DND-41 (cell line): ENCODE data around the gene ZNRD2.

Experiments
- ATAC-seq: fragments of 200-7000 bp; cut with Tn5 transposase; 3 replicates; pipeline ENCODE4 v1.9.1; 2021; ENCODE audit warnings: low read depth; ENCODE audit not compliant: insufficient read depth
- DNase-seq: peaks from one replicate; pipeline ENCODE4 v3.0.0-alpha.2; 2020
- H2AFZ ChIP-seq: 2 replicates; pipeline ENCODE4 v1.6.0; 2012; ENCODE audit warnings: low read depth, low read length
- H3K27ac ChIP-seq: 2 replicates; pipeline ENCODE4 v1.5.1; 2012; ENCODE audit warnings: low read length, inconsistent platforms
- H3K27me3 ChIP-seq: fragments of 200-600 bp; sonication (generic); 2 replicates; pipeline ENCODE4 v1.6.0; 2012; ENCODE audit warnings: low read length, mild to moderate bottlenecking, inconsistent platforms; ENCODE audit not compliant: insufficient read depth, poor library complexity
- H3K36me3 ChIP-seq: 2 replicates; pipeline ENCODE4 v1.5.1; 2012; ENCODE audit warnings: low read length, inconsistent platforms; ENCODE audit not compliant: insufficient read depth
- H3K4me1 ChIP-seq: 2 replicates; pipeline ENCODE4 v1.5.1; 2012; ENCODE audit warnings: mild to moderate bottlenecking, low read length; ENCODE audit not compliant: insufficient read depth
- H3K4me2 ChIP-seq: 2 replicates; pipeline ENCODE4 v1.6.0; 2012; ENCODE audit warnings: mild to moderate bottlenecking, moderate library complexity, low read length, inconsistent platforms; ENCODE audit not compliant: insufficient read depth
- H3K4me3 ChIP-seq, 2 experiments: fragments of 200-600 bp in 1 of 2; shearing (Covaris generic) in 1 of 2; 2 replicates each; pipeline ENCODE4 v1.5.1; 2012 to 2016; ENCODE audit warnings: inconsistent platforms in 2 of 2, low read length in 2 of 2, mild to moderate bottlenecking in 2 of 2, low read depth in 1 of 2, moderate library complexity in 1 of 2
- H3K79me2 ChIP-seq: 2 replicates; pipeline ENCODE4 v1.6.0; 2012; ENCODE audit warnings: low read length, inconsistent platforms; ENCODE audit not compliant: insufficient read depth
- H3K9ac ChIP-seq: 2 replicates; pipeline ENCODE4 v1.6.0; 2012; ENCODE audit warnings: low read depth, mild to moderate bottlenecking, inconsistent platforms, low read length, moderate library complexity
- H3K9me3 ChIP-seq: 2 replicates; pipeline ENCODE4 v1.5.1; 2012; ENCODE audit warnings: low read length, moderate library complexity, mild to moderate bottlenecking, inconsistent platforms; ENCODE audit not compliant: insufficient read depth, severe bottlenecking
- H4K20me1 ChIP-seq: 2 replicates; pipeline ENCODE4 v1.6.0; 2012; ENCODE audit warnings: low read length; ENCODE audit not compliant: insufficient read depth
- CTCF ChIP-seq: IDR thresholded peaks from 2 replicates; pipeline ENCODE4 v1.5.1; 2012; ENCODE audit warnings: borderline replicate concordance, low read length, moderate library complexity, mild to moderate bottlenecking; ENCODE audit not compliant: poor library complexity, severe bottlenecking; ENCODE audit errors: extremely low read depth
- EZH2 ChIP-seq: IDR thresholded peaks from 3 replicates; pipeline ENCODE4 v1.6.1; 2012; ENCODE audit warnings: borderline replicate concordance, low read depth, mild to moderate bottlenecking, moderate library complexity, low read length, inconsistent platforms; ENCODE audit not compliant: severe bottlenecking

Gene ZNRD2

DNA sequence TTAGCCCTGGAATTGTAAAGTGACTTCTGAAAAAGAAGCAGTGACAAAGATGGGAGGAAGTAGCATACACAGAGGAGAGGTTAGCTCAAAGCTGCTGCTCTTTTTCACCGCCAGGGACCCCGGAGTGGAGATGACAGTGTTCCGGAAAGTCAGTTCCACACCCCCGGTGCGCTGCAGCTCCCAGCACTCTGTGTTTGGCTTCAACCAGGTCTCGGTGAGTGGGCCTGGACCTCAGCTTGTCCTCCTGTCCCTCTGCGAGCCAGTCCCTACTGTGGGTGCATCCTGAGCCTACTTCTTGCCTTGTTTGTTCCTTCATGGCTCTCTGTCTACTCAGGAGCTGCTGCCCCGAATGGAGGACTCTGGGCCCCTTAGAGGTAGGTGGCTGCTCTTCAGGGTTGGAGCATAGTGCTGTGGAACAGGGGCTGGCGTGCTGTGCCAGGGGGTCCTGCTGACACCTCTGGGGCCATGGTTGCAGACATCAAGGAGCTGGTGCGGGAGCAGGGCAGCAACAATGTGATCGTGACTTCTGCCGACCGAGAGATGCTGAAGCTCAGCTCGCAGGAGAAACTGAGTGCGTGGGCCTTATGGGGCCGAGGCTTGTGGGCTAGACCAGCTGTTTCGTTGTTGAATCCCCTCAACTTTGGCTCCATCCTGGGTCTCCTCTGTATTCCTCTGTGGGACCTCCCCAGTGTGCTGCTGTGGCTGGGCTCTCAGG is 47.0 kb downstream of the ZNRD2 start:
- Histone ChIP-seq H3K36me3 (peaks cover 72% of the 10 kb centered on the region), H4K20me1 (peaks cover 57% of the 10 kb centered on the region), H3K79me2 (peaks cover 81% of the 10 kb centered on the region), H3K27ac (peak overlapping the region; percentile 74), H3K4me3 (peak overlapping the region; percentile 59 to 97; a peak in 3 of 4 replicates), H3K4me1 (peaks cover 44% of the 10 kb centered on the region), H3K4me2 (peak overlapping the region; percentile 100), H3K9me3 (no peaks in the 10 kb centered on the region), H2AFZ (no peak overlapping the region), H3K9ac (peak overlapping the region; percentile 78), H3K27me3 (no peaks in the 10 kb centered on the region)
- TF ChIP-seq CTCF: no peak
- TF ChIP-seq EZH2: no peak
- ATAC-seq (no peak), DNase-seq (no peak)

DNA sequence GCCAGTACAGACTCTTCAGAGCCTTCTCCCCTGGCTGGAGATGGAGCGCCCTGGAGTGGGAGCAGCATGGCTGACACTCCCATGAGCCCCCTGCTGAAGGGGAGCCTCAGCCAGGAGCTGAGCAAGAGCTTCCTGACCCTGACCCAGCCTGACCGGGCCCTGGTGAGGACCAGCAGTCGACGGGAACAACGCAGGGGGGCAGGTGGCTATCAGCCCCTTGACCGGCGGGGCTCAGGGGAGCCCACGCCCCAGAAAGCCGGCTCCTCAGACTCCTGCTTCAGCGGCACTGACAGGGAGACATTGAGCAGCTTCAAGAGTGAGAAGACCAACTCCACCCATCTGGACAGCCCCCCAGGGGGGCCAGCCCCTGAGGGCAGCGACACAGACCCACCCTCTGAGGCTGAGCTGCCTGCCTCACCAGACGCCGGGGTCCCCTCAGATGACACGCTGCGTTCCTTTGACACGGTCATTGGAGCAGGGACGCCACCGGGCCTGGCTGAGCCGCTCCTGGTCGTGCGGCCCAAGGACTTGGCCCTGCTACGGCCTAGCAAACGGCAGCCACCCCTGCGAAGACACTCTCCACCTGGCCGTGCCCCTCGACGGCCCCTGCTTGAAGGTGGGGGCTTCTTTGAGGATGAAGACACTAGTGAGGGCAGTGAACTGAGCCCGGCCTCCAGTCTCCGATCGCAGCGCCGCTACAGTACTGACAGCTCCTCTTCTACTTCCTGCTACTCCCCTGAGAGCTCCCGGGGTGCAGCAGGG is 47.9 kb downstream of the ZNRD2 start:
- Histone ChIP-seq H3K4me1 (peaks cover 36% of the 10 kb centered on the region), H2AFZ (no peak overlapping the region), H3K4me2 (peak overlapping the region; percentile 100; the same call in 1 of the 2 replicates), H3K36me3 (peaks cover 69% of the 10 kb centered on the region), H3K79me2 (peaks cover 76% of the 10 kb centered on the region), H3K9me3 (no peaks in the 10 kb centered on the region), H3K4me3 (no peak overlapping the region), H3K27me3 (no peaks in the 10 kb centered on the region), H3K9ac (no peak overlapping the region; the same call in 1 of the 2 replicates), H3K27ac (no peak overlapping the region), H4K20me1 (peaks cover 61% of the 10 kb centered on the region)
- TF ChIP-seq CTCF (no peak), EZH2 (no peak)
- ATAC-seq (no peak), DNase-seq (no peak)

DNA sequence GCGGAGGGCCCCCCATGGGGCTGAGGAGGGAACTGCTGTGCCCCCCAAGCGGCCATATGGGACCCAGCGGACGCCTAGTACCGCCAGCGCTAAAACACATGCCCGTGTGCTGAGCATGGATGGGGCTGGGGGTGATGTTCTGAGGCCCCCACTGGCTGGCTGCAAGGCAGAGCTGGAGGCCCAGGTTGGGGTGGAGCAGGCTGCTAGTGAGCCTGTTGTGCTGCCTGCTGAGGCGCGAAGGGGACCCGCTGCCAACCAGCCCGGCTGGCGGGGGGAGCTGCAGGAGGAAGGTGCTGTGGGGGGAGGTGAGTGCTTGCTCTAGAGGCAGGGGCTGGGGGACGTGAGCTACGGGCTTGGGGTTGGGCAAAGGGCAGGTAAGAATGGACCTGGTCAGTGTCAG is 48.5 kb downstream of the ZNRD2 start:
- ATAC-seq: no peak
- H2AFZ ChIP-seq: no peak overlapping the region
- TF ChIP-seq EZH2 (no peak), CTCF (no peak)
- H3K27me3 ChIP-seq: no peaks in the 10 kb centered on the region
- peaks cover 31% of the 10 kb centered on the region for H3K4me1 ChIP-seq
- no peak overlapping the region for H3K4me3 ChIP-seq
- H3K9ac ChIP-seq: no peak overlapping the region
- H3K27ac ChIP-seq: no peak overlapping the region
- H3K79me2 ChIP-seq: peaks cover 72% of the 10 kb centered on the region
- H3K36me3 ChIP-seq: peaks cover 73% of the 10 kb centered on the region
- peak overlapping the region; percentile 7; the same call in 1 of the 2 replicates for H3K4me2 ChIP-seq
- no peak for DNase-seq
- no peaks in the 10 kb centered on the region for H3K9me3 ChIP-seq
- H4K20me1 ChIP-seq: peaks cover 67% of the 10 kb centered on the region
